Omental fat pad (tissue), 4 donors: ENCODE results near the gene ADAMTSL3. TPM values are rescaled to one million over a fixed set of nuclear protein-coding genes. Genes with fewer than 3 reads are reported as not detected.

Source experiments
- ATAC-seq: fragments of 150-250 bp; one replicate; pipeline ENCODE4 v1.9.1; 2016; ENCODE audit warnings: mild to moderate bottlenecking, moderate library complexity; ENCODE audit not compliant: low FRiP score
- DNase-seq: peaks from one replicate; pipeline ENCODE4 v3.0.0-alpha.2; 2019; ENCODE audit warnings: low spot score
- total RNA-seq, 4 donors: library from RNA; depleted of rRNA; stranded (reverse); fragments of >200 nt; gene quantifications; one replicate each; pipeline ENCODE4 v1.1.0, GENCODE V29; 2016
- TF ChIP-seq, protein P1 (sequence below), 3 donors: fragments of 450-650 bp; IDR thresholded peaks; one replicate each; pipeline ENCODE4 v1.5.1; 2016 to 2017; ENCODE audit warnings: antibody characterized with exemption in 3 of 3, mild to moderate bottlenecking in 3 of 3, moderate library complexity in 2 of 3

ADAMTSL3 gene
- total RNA-seq, 4 donors from 2014 or later = 4.9 to 28.1 (median 8.4) TPM

DNA sequence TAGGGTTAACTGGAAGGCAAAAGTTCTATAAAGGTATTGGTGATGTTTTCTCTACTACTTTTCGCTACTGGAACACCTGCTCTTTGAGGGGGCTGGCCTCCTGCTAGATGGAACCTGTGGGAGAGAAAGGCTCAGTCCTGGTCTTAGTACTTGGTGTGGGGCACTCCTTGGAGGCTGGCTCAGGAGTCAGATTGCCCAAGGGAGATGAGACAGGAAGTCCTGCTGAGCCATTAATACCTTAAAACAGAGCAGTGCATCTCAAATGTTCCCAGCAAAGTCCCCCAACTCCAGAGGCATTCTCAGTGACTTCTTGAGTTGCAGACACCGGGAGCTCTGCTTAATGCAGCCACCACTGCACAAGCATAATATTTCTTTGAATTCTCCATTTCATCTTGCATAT, 3.1 kb upstream of the ADAMTSL3 start:
- TF ChIP-seq, protein P1, sequence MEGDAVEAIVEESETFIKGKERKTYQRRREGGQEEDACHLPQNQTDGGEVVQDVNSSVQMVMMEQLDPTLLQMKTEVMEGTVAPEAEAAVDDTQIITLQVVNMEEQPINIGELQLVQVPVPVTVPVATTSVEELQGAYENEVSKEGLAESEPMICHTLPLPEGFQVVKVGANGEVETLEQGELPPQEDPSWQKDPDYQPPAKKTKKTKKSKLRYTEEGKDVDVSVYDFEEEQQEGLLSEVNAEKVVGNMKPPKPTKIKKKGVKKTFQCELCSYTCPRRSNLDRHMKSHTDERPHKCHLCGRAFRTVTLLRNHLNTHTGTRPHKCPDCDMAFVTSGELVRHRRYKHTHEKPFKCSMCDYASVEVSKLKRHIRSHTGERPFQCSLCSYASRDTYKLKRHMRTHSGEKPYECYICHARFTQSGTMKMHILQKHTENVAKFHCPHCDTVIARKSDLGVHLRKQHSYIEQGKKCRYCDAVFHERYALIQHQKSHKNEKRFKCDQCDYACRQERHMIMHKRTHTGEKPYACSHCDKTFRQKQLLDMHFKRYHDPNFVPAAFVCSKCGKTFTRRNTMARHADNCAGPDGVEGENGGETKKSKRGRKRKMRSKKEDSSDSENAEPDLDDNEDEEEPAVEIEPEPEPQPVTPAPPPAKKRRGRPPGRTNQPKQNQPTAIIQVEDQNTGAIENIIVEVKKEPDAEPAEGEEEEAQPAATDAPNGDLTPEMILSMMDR (IDR thresholded peaks at IDR 0.05) = no peak
- no peak for DNase-seq

DNA sequence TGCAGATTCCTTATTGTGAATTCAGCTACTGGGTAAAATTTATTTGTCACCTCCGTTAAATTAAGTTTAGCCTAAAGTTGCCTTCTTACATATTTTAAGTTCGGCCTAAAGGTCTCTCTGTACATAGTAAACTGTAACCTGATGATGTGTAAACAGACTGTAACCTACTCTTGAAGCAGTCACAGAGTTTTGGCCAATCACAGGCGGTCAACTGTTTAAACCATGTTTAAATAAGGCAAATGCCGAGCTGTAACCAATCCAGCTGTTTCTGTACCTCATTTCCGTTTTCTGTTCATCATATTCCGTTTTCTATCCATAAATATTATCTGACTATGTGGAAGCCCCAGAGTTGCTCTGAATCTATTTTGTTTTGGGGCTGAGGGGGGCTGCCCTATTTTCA, 2.4 kb upstream of the ADAMTSL3 start:
- ATAC-seq (no peak), DNase-seq (no peak)
- TF ChIP-seq, protein P1 (IDR thresholded peaks at IDR 0.05) = no peak

More for the DNA sequence above, 3.1 kb upstream of the ADAMTSL3 start:
- ATAC-seq = no peak

DNA sequence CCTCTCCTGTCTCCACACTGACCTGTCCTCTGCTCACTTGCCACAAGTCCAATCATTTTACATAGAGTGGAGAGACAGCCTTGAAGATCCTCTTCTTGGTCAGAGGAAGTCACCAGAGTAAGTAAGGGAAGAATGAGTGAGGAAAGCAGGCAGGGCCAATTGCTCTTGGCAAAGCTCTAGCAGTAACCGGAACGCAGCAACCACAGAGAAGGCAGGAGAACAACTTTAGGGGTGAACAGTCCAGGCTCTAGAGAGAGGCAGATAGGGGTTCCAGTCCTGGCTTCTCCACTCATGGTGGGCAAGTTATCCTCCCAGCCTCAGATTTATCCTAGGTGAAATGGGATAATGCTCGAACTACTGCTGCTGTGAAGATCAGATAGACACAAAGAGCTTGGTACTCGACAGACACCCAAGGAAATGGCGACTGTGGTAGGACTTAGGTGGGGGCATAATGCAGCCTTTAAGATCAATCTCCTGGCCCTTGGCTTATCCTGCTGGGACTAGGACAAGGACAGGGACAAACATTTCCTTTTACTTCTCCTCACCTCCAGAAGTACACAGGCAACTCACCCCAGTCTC, 1.2 kb upstream of the ADAMTSL3 start:
- ATAC-seq (no peak), DNase-seq (no peak)
- TF ChIP-seq, protein P1 (IDR thresholded peaks at IDR 0.05) = no peak

DNA sequence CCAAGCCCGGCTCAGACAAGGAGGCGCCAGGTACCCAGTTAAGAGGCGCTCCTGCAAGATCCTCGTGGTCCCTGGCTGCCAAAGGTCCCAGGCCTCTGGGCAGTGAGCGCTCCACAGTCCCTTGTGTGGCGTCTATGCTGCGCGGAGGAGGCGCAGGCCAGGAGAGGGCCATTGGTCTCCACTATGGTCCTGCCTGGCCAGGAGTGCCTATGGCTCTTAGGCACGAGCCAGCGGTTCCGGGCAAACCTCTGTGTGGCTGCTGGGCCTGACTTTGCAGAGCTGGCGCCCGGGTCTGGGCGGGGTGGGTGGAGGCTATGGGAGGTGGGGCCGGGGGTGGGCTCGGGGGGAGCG, 660 bp upstream of the ADAMTSL3 start:
- no peak for DNase-seq
- ATAC-seq = peak; percentile 12
- TF ChIP-seq, protein P1 (IDR thresholded peaks at IDR 0.05) = no peak

DNA sequence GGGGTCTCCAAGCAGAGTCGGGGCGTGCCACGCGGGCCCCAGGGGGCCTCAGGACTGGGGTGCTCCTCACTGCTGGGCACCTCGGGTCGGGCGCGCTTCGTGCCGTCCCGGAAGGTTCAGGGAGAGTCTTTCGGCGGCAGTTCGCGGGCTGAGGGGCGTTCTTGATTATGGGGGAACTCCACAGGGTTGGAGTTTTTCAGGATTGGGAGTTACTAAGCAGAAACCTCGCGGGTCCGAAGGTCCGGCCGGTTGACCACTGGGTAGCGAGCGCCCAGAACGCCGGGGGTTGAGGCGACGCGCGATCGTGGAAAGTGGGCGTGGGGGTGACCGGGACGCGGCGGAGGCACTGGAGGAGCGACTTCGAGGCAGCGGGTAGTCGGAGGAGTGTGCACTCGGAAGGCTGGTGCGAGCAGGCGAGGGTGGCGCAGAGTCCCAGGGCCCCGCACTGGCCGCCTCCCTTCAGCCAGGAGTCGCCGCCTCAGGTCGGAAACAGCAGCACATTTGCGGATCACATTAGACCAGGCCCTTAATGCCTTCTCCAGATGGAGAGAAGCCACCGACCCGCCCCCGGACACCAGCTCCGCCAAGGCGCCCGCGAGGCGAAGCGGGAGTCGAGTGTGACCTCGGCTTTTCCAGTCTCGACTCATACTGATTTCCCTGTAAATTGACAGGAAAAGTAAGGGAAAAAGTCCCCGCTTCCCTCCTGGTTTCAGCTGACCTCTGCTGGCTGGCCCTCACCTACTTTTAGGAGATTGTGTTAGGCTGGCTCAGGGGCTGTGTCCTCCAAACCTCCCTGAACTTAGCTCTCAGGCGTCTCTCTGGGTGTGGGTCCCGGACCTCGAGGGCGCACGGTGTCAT, 685 bp downstream of the ADAMTSL3 start:
- TF ChIP-seq, protein P1 (IDR thresholded peaks at IDR 0.05) = no peak
- peak; percentile 31 for ATAC-seq
- no peak for DNase-seq

DNA sequence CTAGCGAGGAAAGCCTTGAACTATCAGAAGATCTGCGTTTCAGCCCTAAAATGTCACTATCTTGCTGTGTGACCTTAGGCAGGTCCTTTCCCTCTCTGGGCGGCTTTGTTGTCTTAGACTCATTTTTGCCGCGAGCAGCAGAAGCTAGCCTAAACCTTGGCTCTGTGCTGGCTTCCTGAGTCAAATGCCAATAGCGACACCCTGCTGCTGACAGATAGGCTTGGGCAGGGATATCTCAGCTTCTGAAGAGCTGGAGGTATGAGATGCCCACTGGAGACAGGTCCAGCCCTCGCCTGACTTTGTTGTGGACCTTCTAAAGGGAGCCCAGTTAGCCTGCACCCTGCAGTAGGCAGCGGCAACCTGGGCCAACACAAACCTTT, 1.3 kb downstream of the ADAMTSL3 start:
- no peak for ATAC-seq
- TF ChIP-seq, protein P1 (IDR thresholded peaks at IDR 0.05) = no peak
- no peak for DNase-seq

DNA sequence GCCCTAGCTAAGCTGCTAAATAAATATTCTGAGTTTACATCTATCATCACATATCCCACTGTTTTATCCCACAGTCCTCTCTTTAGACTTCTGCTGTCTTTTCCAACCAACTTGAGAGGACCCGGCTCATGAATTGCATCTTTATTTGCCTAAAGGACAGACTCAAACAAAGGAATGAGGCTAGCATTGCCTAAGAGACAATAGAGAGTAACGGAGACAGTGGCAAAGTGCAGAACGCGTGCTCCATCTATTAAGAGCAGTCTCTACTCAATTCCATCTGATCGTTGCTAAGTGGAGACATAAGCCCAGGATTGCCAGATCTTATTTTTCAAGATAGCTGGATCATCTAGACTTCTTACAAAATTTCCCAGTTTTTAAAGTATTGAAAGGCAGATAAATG, 2.3 kb downstream of the ADAMTSL3 start:
- TF ChIP-seq, protein P1 (IDR thresholded peaks at IDR 0.05) = no peak
- DNase-seq = no peak
- ATAC-seq = no peak
